ENCODE measurements around the gene SLC35F5.
A peak's percentile ranks its signal among the peaks of the same experiment; 100 is the strongest.
"Not testable (repeated sequence)": the region's sequence is repeated elsewhere in the genome, so short reads cannot be mapped to it uniquely, and the experiment has no call there.

Gene SLC35F5

GRCh38 chr2:113755835-113756354 is 547 bp downstream of the SLC35F5 start:
- peak; percentile 18 for DNase-seq

GRCh38 chr2:113755035-113755834 is 1.2 kb downstream of the SLC35F5 start:
- DNase-seq: no peak

GRCh38 chr2:113754160-113754559 is 2.3 kb downstream of the SLC35F5 start:
- no peak for DNase-seq

DNA sequence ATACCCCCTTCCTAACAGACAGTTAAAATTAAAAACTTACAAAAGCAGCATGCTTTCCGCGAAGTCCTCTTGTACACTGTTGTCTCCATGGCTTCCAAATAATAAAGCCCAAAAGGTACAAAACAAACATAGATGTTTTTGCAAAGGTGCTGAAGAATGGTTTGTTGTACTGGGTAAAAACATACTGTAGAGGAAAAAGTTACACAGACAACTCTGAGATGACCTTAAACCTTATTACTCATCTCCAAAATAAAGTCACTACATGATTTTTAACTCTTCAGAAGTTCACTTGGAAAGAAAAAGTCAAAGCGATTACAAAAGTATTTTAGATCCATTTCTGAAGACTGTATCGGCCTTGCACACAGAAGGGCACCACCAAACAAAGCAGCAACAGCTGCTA is 6.1 kb downstream of the SLC35F5 start:
- DNase-seq: no peak

GRCh38 chr2:113741091-113741490 is 15.4 kb downstream of the SLC35F5 start:
- DNase-seq: no peak

DNA sequence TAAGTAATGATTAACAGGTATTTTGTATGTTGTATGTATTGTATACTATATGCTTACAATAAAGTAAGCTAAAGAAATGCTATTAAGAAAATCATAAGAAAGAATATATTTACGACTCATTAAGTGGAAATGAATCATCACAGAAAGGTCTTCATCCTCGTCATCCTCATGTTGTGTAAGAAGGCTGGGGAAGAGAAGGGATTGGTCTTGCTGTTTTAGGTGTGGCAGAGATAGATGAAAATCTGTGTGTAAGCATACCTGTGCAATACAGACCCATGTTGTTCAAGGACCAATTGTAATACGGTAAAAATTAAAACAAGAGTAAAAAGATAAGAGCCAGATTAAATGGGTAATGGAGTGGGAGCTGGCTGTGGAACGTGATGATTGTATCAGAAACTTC is 16.6 kb downstream of the SLC35F5 start:
- DNase-seq: no peak

DNA sequence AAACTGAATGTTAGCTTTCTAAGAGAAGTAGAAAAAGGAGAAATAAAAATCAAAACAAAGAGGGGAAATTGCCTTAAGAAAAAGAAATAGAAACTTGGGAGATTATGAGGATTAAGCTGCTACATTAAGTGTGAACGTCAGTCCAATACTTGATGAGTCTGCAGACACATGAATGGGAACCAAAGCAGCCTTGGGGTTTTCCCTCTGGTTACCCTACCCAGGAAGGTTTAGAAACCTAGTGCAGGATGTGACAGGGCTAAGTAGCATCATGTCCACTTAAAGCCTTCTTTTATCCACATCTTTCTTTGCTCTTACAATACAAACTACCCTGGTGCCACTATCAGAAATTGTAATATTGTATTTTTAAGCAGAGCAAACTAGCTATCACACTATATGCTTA is 22.3 kb downstream of the SLC35F5 start:
- DNase-seq: no peak

- no peak for DNase-seq
These were observed 32.4 kb downstream of the SLC35F5 start for GRCh38 chr2:113724010-113724409.

GRCh38 chr2:113723411-113723810 is 33.0 kb downstream of the SLC35F5 start:
- no peak for DNase-seq

DNA sequence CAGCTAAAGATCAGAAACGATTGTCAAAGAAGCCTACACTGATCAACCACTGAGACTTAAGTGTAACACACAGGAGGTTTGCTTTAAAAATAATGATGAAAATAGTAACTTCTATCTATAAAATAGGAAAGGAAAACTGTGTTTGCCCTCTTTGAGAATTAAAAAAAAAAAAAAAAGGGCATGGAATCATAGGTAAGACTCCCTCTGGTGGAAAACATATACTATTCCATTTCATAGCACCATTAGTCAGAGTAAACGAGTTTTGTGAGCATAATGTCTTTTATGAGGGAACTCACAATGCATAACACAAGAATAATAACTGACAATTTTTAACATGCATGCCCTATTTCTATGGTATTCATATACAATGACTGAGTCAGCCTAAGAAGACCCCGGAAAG is 36.3 kb downstream of the SLC35F5 start:
- no peak for DNase-seq

DNA sequence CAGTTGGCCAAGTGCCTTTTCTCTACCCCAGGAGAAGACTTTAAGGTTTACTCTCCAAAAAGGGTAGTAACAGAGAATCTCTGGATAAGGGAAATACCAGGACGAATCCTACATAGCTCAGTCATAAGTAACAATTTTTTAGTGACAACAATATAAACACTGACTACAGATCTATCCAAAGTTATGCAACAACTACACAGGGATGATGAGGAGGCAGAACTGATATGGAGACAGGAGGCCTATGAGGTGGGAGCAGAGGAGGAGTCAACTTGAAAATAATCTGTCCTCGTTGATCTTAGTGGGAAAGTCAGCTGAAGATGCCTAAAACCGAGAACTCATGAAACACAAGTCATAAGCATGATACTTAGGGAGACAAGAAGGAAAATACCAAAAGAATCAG is 40.2 kb downstream of the SLC35F5 start:
- DNase-seq: no peak

DNA sequence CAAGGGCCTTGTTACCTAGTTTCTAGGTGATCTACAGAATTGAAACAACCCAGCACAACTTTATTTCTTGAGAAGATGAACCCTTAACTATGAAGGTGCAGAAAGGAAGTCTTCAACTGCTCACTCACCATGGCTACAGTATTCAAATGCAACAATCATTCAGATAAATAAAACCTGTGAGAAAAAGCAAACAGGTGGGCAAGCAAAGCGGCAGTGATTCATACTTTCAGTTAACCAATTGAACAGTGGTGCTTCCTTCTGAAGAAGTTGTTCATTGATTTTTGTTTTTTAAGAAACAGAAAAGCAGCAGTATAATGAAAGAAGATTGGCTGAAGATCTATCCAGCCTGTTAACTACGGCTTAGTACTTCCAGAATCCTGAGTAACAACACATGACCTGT is 43.5 kb downstream of the SLC35F5 start:
- DNase-seq: no peak

DNA sequence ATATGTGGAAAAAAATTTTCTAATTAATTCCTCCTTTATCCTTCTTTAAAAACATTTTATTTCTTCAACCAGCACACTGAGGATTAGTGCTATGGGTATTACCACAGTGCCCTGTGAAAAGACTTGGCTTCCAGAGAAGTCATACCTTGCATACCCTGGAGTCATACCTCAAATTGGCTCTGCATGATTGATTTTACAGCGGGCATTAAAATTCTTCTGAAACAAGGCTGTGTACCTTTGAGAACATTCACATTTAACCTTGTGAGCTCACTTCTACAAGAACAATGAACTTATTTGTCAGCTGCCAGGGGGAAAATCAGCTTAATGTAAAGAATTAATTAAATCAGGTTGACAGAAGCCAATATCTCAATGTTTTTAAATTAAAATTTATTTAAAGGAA is 44.6 kb downstream of the SLC35F5 start:
- no peak for DNase-seq

DNA sequence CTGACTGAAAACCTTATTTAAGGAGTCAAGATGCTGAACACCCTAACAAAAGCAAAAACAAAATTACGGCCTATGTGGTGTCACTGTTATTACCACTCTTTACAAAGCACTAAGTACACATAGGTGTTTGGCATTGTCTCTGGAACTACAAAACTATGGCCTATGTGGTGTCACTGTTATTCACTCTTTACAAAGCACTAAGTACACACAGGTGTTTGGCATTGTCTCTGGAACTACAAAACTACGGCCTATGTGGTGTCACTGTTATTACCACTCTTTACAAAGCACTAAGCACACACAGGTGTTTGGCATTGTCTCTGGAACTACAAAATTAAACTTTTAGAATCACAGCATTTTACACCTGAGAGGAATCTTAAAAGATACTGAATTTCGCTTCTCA is 47.4 kb downstream of the SLC35F5 start:
- DNase-seq: no peak

- DNase-seq: no peak
These were observed 49.3 kb downstream of the SLC35F5 start for GRCh38 chr2:113707106-113707505.

- DNase-seq: no peak
These were observed 50.4 kb downstream of the SLC35F5 start for GRCh38 chr2:113705982-113706523.

DNA sequence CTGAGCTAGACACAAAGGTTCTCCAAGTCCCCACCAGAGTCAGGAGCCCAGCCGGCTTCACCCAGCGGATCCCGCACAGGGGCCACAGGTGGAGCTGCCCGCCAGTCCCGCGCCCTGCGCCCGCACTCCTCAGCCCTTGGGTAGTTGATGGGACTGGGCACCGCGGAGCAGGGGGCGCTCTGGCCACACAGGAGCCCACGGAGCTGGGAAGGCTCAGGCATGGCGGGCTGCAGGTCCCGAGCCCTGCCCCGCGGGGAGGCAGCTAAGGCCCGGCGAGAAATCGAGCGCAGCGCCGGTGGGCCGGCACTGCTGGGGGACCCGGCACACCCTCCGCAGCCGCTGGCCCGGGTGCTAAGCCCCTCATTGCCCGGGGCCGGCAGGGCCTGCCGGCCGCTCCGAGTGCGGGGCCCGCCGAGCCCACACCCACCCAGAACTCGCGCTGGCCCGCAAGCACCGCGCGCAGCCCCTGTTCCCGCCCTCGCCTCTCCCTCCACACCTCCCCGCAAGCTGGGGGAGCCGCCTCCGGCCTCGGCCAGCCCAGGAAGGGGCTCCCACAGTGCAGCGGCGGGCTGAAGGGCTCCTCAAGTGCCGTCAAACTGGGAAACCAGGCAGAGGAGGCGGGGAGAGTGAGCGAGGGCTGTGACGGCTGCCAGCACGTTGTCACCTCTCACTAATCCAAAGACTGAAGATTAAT is 52.0 kb downstream of the SLC35F5 start:
- not testable (repeated sequence) for DNase-seq

- DNase-seq: no peak
These were observed 52.8 kb downstream of the SLC35F5 start for GRCh38 chr2:113703386-113704299.

- peak; percentile 6 for DNase-seq
These were observed 56.1 kb downstream of the SLC35F5 start for GRCh38 chr2:113700186-113700841.

- DNase-seq: no peak
These were observed 57.5 kb downstream of the SLC35F5 start for GRCh38 chr2:113698892-113699447.

- DNase-seq: not testable (repeated sequence)
These were observed 58.2 kb downstream of the SLC35F5 start for GRCh38 chr2:113698251-113698650.

DNA sequence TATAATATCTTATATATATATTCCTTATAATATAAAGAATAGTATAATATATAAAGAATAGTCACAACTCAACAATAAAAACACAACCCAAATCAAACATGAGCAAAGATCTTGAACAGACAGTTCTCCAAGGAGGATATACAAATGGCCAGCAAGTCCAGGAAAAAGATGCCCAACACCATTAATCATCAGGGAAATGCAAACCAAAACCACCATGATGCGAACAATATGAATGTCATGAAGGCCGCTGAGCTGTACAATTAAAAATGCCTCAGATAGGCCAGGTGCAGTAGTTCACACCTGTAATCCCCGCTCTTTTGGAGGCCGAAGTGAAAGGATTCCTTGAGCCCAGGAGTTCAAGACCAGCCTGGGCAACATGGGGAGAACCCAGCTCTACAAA is 58.9 kb downstream of the SLC35F5 start:
- no peak for DNase-seq

Data from T-helper 9 cell (primary cell).